K562 (cell line): Measurements from ENCODE around the gene UBE3B. TPM values are rescaled to one million over a fixed set of nuclear protein-coding genes. Genes with fewer than 3 reads are reported as not detected.
A peak's percentile ranks its signal among the peaks of the same experiment; 100 is the strongest.

Experiments used
- ATAC-seq: fragments of 200-7000 bp; cut with Tn5 transposase; 3 replicates; pipeline ENCODE4 v1.9.1; 2020; ENCODE audit warnings: moderate library complexity
- BruUV-seq: library from RNA; stranded (reverse); fragments of 400-500 nt; replicated peaks from 2 replicates; lab custom pipeline; 2021; lab: Mats Ljungman, UMichigan
- CTCF ChIA-PET: fragments of 300-600 bp; formaldehyde crosslinking; extraction: SDS; loops from one replicate; lab custom pipeline; 2021; ENCODE audit warnings: low intra/inter-chr PET ratio; lab: Yijun Ruan, JAX
- POLR2A ChIA-PET: fragments of 300-600, 350-650 bp; sonication (Branson Sonifier 250); formaldehyde crosslinking; extraction: SDS; loops from one replicate; lab custom pipeline; 2021; ENCODE audit warnings: antibody characterized with exemption, inconsistent platforms; lab: Yijun Ruan, JAX
- DNase-seq, 4 experiments: peaks; one replicate each; pipeline versions ENCODE4 v3.0.0 to v3.0.0-alpha.2; 2011 to 2018; ENCODE audit warnings: low spot score in 3 of 4, mixed read lengths in 3 of 4; ENCODE audit errors: extremely low read depth in 1 of 4
- FAIRE-seq: peaks from 2 replicates; lab custom pipeline; 2011; peaks lifted over from hg19 to GRCh38; lab: Jason Lieb, UNC
- H2AFZ ChIP-seq: 2 replicates; pipeline ENCODE4 v1.6.0; 2011; ENCODE audit warnings: low read depth, low read length, control low read depth, inconsistent platforms
- H3K27ac ChIP-seq: fragments of 200-600 bp; 3 replicates; pipeline ENCODE4 v1.8.0; 2011; ENCODE audit warnings: low read depth, mild to moderate bottlenecking, control low read depth, inconsistent platforms, low read length, moderate library complexity, mixed read lengths; ENCODE audit errors: extremely low read depth
- H3K27me3 ChIP-seq, 2 experiments: fragments of 300-600 bp in 1 of 2; 2 replicates in 1 of 2; 3 replicates in 1 of 2; pipeline versions ENCODE4 v1.6.0 to v1.8.0; 2011; ENCODE audit warnings: inconsistent platforms in 2 of 2, low read length in 2 of 2, mild to moderate bottlenecking in 1 of 2, mixed read lengths in 1 of 2, moderate library complexity in 1 of 2; ENCODE audit not compliant: control insufficient read depth in 2 of 2, insufficient read depth in 2 of 2
- H3K36me3 ChIP-seq: fragments of 300-600 bp; 3 replicates; pipeline ENCODE4 v1.8.0; 2011; ENCODE audit warnings: mild to moderate bottlenecking, low read length, inconsistent platforms; ENCODE audit not compliant: control insufficient read depth, insufficient read depth
- H3K4me1 ChIP-seq, 2 experiments: fragments of 200-600 bp in 1 of 2; replicated peaks in 1 of 2; 2 replicates in 1 of 2; 3 replicates in 1 of 2; pipeline versions ENCODE4 v1.5.1 to v1.8.0; 2011; ENCODE audit warnings: inconsistent platforms in 2 of 2, low read length in 2 of 2, mild to moderate bottlenecking in 1 of 2, mixed read lengths in 1 of 2, moderate library complexity in 1 of 2; ENCODE audit not compliant: control insufficient read depth in 2 of 2, insufficient read depth in 2 of 2
- H3K4me2 ChIP-seq: 2 replicates; pipeline ENCODE4 v1.6.1; 2011; ENCODE audit warnings: low read length, control low read depth, inconsistent platforms, mixed read lengths; ENCODE audit not compliant: insufficient read depth
- H3K4me3 ChIP-seq: fragments of 200-600 bp; sonication (generic), shearing (Covaris generic); 2 replicates; pipeline ENCODE4 v1.5.1; 2016; ENCODE audit warnings: control low read depth, inconsistent platforms
- H3K79me2 ChIP-seq: fragments of 200-600 bp; 3 replicates; pipeline ENCODE4 v1.8.0; 2011; ENCODE audit warnings: low read length, inconsistent platforms; ENCODE audit not compliant: control insufficient read depth, insufficient read depth
- H3K9ac ChIP-seq, 2 experiments: 2 replicates each; pipeline versions ENCODE4 v1.6.0 to v1.6.1; 2011; ENCODE audit warnings: low read depth in 2 of 2, low read length in 2 of 2, control low read depth in 1 of 2, inconsistent platforms in 1 of 2, mild to moderate bottlenecking in 1 of 2, mixed read lengths in 1 of 2; ENCODE audit not compliant: insufficient read depth in 1 of 2
- H3K9me1 ChIP-seq: one replicate; pipeline ENCODE4 v1.6.0; 2011; ENCODE audit warnings: inconsistent platforms, mild to moderate bottlenecking, low read length, moderate library complexity; ENCODE audit not compliant: control insufficient read depth, insufficient read depth
- H3K9me3 ChIP-seq: replicated peaks from 2 replicates; pipeline ENCODE4 v1.5.1; 2011; ENCODE audit warnings: low read depth, low read length, inconsistent platforms; ENCODE audit not compliant: control insufficient read depth, insufficient read depth
- H4K20me1 ChIP-seq: replicated peaks from 2 replicates; pipeline ENCODE4 v1.6.1; 2011; ENCODE audit warnings: low read length, inconsistent platforms, mixed read lengths; ENCODE audit not compliant: control insufficient read depth, insufficient read depth
- ATF3 ChIP-seq, 2 experiments: fragments of 450-650 bp in 1 of 2; sonication (generic) in 1 of 2; formaldehyde crosslinking in 1 of 2; IDR thresholded peaks in 1 of 2; conservative IDR thresholded peaks in 1 of 2; 2 replicates each; pipeline versions ENCODE4 v1.6.1 to v1.8.1; 2016 to 2023; ENCODE audit warnings: mild to moderate bottlenecking in 2 of 2, moderate library complexity in 2 of 2, inconsistent platforms in 1 of 2, missing genetic modification reagents in 1 of 2
- ATF7 ChIP-seq: fragments of 450-650 bp; IDR thresholded peaks from 2 replicates; pipeline ENCODE4 v1.7.1; 2014; ENCODE audit warnings: mild to moderate bottlenecking, moderate library complexity
- HOXB6 ChIP-seq: fragments of 250-450 bp; sonication (Bioruptor Pico); IDR thresholded peaks from 2 replicates; pipeline ENCODE4 v1.5.1; 2022; ENCODE audit warnings: mild to moderate bottlenecking, borderline replicate concordance
- KHSRP ChIP-seq: fragments of 450-650 bp; IDR thresholded peaks from 2 replicates; pipeline ENCODE4 v1.6.1; 2017
- KLF6 ChIP-seq: fragments of 250-450 bp; sonication (Bioruptor Pico); IDR thresholded peaks from 2 replicates; pipeline ENCODE4 v1.4.0; 2020; ENCODE audit warnings: mild to moderate bottlenecking, moderate library complexity, borderline replicate concordance
- MAFK ChIP-seq: IDR thresholded peaks from 2 replicates; pipeline ENCODE4 v1.6.1; 2011; ENCODE audit warnings: low read length, improper control_type of control experiment
- MITF ChIP-seq: IDR thresholded peaks from 2 replicates; pipeline ENCODE4 v1.6.1; 2014; ENCODE audit warnings: antibody characterized with exemption
- SAP30 ChIP-seq: fragments of 200-600 bp; sonication (generic); IDR thresholded peaks from 2 replicates; pipeline ENCODE4 v1.6.1; 2012; ENCODE audit warnings: borderline replicate concordance, low read depth, mild to moderate bottlenecking, moderate library complexity, low read length, control low read depth, inconsistent platforms; ENCODE audit not compliant: insufficient read depth, poor library complexity, severe bottlenecking
- ZBTB26 ChIP-seq: fragments of 450-650 bp; formaldehyde crosslinking; IDR thresholded peaks from 2 replicates; pipeline ENCODE4 v1.4.0; 2022; ENCODE audit warnings: missing genetic modification characterization
- ZEB2 ChIP-seq: fragments of 450-650 bp; IDR thresholded peaks from 2 replicates; pipeline ENCODE4 v1.6.1; 2016
- ZFP1 ChIP-seq: fragments of 450-650 bp; formaldehyde crosslinking; IDR thresholded peaks from 2 replicates; pipeline ENCODE4 v1.4.0; 2020; ENCODE audit warnings: mild to moderate bottlenecking, mixed read lengths
- ZNF140 ChIP-seq: fragments of 250-450 bp; sonication (Bioruptor Pico); IDR thresholded peaks from 2 replicates; pipeline ENCODE4 v1.8.0; 2021; ENCODE audit warnings: moderate library complexity, mild to moderate bottlenecking, inconsistent platforms
- ZNF354B ChIP-seq: fragments of 250-450 bp; sonication (Bioruptor Pico); IDR thresholded peaks from 2 replicates; pipeline ENCODE4 v1.4.0; 2020
- ZNF408 ChIP-seq: fragments of 250-450 bp; sonication (Bioruptor Pico); IDR thresholded peaks from 2 replicates; pipeline ENCODE4 v1.4.0; 2020; ENCODE audit warnings: low read depth, mild to moderate bottlenecking, moderate library complexity
- WGBS: fragments of 100-300 bp; shearing (Covaris generic); methylation state at CpG from one replicate; pipeline ENCODE4 v1.1.6; 2016; ENCODE audit warnings: low coverage, mixed read lengths; ENCODE audit not compliant: insufficient coverage; ENCODE audit errors: missing lambda C conversion rate; 5-methylcytosine and 5-hydroxymethylcytosine counted together
- in situ Hi-C: fragments of 300-500 bp; cut with MboI; formaldehyde crosslinking; loops from 4 replicates; pipeline ENCODE4 v1.15.0; 2018; ENCODE audit warnings: inconsistent platforms, mixed read lengths
- intact Hi-C: fragments of 100-400 bp; cut with micrococcal nuclease; formaldehyde crosslinking; loops from 2 replicates; pipeline ENCODE4 v1.14.2; 2022
- polyA plus RNA-seq, 8 experiments: library from polyadenylated mRNA; depleted of rRNA in 4 of 8; stranded (reverse) in 5 of 8; unstranded in 3 of 8; fragments of >200 nt; fragmentation: Nextera tagmentation in 2 of 8; fragmentation: Illumina TruSeq in 1 of 8; extraction: Ambion mirVana in 2 of 8; extraction: Trizol in 1 of 8; gene quantifications; 2 replicates each; pipeline versions ENCODE4 v1.2.1 to v1.2.3, GENCODE V29; 2011 to 2014; ENCODE audit warnings: inconsistent platforms in 1 of 8, missing spikeins in 1 of 8
- total RNA-seq, 7 experiments: library from RNA; depleted of rRNA in 6 of 7; stranded (reverse); fragments of >200 nt in 6 of 7; fragmentation: Illumina TruSeq in 2 of 7; extraction: Trizol in 2 of 7; gene quantifications; 2 replicates each; pipeline versions ENCODE4 v1.2.1 to v1.2.3, GENCODE V29; 2011 to 2021; ENCODE audit warnings: low replicate concordance in 1 of 7

Gene UBE3B
- total and polyA plus RNA-seq, 9 of the 15 experiments (the other 6 are each of a cell fraction or from before 2014, with no cell fraction given) = 7.6 to 23.6 (median 15.5) TPM

- WGBS = under 1% methylated on average over 6 of the region's 6 CpGs
- no peak overlapping the region for H3K4me2 ChIP-seq
- POLR2A ChIA-PET = interaction anchor here (1.2 to 1.3 kb wide), 2 partner anchors 29 to 41 kb away, joined by 3 read pairs; no protein-coding TSS in a partner anchor
- no peaks in the 10 kb centered on the region for H3K9me1 ChIP-seq
- no peaks in the 10 kb centered on the region for H3K79me2 ChIP-seq
- H2AFZ ChIP-seq = no peak overlapping the region
- TF ChIP-seq SAP30 (no peak), ZBTB26 (CRISPR knock-in tag) (no peak), ATF7 (peak; percentile 57; the same call in 1 of the 2 replicates), ZNF354B (CRISPR knock-in tag) (no peak), HOXB6 (CRISPR knock-in tag) (no peak), ATF3 (IDR thresholded peaks at IDR 0.05) (peak; percentile 64), ATF3 (CRISPR knock-in tag; conservative IDR thresholded peaks at IDR 0.05) (no peak), ZFP1 (CRISPR knock-in tag) (no peak), ZNF408 (CRISPR knock-in tag) (no peak), MITF (no peak), ZEB2 (no peak), KHSRP (no peak), KLF6 (no peak), ZNF140 (CRISPR knock-in tag) (no peak), MAFK (no peak)
- in situ Hi-C loops (loop anchor here (5.0 kb wide), 1 partner anchor 340 kb away; no protein-coding TSS in a partner anchor), intact Hi-C loops (loop anchor here (5.0 kb wide), 1 partner anchor 45 kb away; the partner anchor contains the start of genes KCTD10 and UBE3B)
- CTCF ChIA-PET = interaction anchor here (0.6 kb wide), 1 partner anchor 467 kb away, joined by 3 read pairs; the partner anchor contains the start of gene TCHP
- H3K27ac ChIP-seq = no peak overlapping the region
- peaks cover 16 to 35% of the 10 kb centered on the region in 2 experiments; a peak in 4 of 5 replicates for H3K27me3 ChIP-seq
- no peaks in the 10 kb centered on the region; a peak in 1 of 5 replicates for H3K4me1 ChIP-seq
- 0 out of 2 replicates have a peak, but pooled peaks cover 3% of the 10 kb centered on the region for H4K20me1 ChIP-seq
- DNase-seq (no peak), FAIRE-seq (no peak), ATAC-seq (no peak)
- no peak overlapping the region for H3K9ac ChIP-seq
- no peak overlapping the region for H3K4me3 ChIP-seq
- no TSS peak for BruUV-seq
- no peaks in the 10 kb centered on the region for H3K9me3 ChIP-seq
- no peaks in the 10 kb centered on the region for H3K36me3 ChIP-seq
Observed at GRCh38 chr12:109432431-109432830, 45.0 kb upstream of the UBE3B start.
